Measurements from ENCODE around the gene TRIM62.

GRCh38 chr1:33168556-33169289, 13.1 kb downstream of the TRIM62 start:
- TF ChIP-seq CTCF (IDR thresholded peaks at IDR 0.05), result no peak
- no peak for TF ChIP-seq POLR2A (IDR thresholded peaks at IDR 0.05)
- TF ChIP-seq POLR2AphosphoS5 (IDR thresholded peaks at IDR 0.05), result no peak

All from breast epithelium (tissue), 3 donors.